GM21576 (cell line): ENCODE results near the gene SPP1.
A peak's percentile ranks its signal among the peaks of the same experiment; 100 is the strongest.
"Not testable (repeated sequence)": the region's sequence is repeated elsewhere in the genome, so short reads cannot be mapped to it uniquely, and the experiment has no call there.

Experiments
- ATAC-seq: cut with Tn5 transposase; IDR thresholded peaks from one replicate; pipeline ENCODE4 v1.9.1; 2021; ENCODE audit warnings: mild to moderate bottlenecking, moderate library complexity; ENCODE audit not compliant: unreplicated experiment

Gene SPP1

DNA sequence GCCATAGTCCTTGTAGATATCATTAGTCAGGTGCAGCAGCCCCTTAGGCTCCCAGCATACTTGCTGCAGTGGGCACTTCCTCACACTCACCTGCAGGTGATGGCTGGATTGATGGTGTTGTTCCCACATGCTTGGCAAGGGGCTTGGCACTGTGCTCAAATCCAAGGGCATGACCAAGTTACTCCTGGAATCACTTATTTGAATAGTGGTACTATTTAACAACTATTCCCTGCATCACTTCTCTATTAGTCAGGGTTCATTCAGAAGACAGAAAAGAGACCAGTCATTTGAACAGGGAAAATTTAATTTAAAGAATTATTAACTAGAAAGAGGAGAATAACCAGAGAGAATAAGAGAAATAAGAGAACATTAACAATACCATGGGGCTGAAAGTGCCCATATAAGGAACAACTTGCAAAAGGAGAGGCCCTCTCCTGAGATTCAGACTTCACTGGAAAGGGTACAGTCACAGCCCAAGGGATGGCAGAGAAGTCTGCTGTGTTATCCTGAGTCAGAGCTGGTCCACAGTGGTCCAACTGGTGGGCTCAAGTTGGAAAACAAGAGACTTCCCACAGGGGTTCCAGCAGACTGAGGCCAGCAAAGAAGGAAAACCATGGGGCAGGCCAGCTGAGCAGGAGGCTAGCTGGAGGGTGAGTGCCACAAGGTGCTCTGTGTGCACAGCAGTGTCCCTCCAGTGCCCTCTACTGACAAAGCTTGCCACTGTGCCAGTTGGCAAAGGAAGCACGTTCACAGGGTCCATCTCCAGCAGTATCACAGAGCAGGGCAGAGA is 9.8 kb downstream of the SPP1 start:
- ATAC-seq, result peak; percentile 72

DNA sequence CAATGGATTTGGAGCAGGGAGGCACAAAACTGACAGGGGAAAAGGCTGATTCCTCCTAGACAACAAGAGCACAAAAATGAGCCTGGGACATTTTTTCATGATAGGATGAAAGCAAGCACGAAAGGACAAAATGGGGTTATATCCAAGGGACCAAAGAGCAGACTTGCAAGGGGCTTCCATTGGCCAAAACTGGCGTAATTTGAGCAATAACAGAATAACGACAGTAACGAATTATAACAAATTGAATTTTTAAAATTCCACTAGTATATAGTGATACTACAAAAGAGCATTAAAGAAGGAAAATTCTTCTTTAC is 10.3 kb downstream of the SPP1 start:
- no peak for ATAC-seq

DNA sequence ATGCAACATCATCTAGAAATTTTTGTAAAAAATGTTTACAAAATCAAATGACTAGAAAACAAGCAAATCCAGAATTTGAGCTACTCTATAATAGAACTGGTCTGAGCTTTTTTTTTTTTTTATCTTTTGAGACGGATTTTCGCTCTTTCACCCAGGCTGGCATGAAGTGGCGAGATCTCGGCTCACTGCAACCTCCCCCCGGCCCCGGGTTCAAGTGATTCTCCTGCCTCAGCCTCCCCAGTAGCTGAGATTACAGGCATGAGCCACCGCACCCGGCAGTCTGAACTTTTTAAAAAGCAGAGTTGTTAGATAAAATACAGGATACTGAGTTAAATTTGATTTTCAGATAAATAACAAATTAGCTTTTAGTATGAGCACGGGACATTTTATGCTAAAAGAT is 11.0 kb downstream of the SPP1 start:
- no peak for ATAC-seq

DNA sequence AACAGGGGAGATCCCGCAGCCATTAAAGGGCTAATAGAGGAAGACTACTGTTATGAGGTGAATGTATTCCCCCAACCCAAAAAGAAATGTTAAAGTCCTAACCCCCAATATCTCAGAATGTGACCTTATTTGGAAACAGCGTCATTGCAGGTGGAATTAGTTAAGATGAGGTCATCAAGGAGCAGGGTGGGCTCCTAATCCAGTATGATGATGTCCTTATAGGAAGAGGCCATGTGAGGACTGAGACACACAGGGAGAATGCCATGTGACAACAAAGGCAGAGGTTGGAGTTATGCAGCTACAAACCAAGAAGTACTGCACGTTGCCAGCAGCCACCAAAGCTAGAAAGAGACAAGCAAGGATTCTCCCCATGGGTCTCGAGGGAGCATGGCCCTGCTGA is 14.3 kb downstream of the SPP1 start:
- no peak for ATAC-seq

DNA sequence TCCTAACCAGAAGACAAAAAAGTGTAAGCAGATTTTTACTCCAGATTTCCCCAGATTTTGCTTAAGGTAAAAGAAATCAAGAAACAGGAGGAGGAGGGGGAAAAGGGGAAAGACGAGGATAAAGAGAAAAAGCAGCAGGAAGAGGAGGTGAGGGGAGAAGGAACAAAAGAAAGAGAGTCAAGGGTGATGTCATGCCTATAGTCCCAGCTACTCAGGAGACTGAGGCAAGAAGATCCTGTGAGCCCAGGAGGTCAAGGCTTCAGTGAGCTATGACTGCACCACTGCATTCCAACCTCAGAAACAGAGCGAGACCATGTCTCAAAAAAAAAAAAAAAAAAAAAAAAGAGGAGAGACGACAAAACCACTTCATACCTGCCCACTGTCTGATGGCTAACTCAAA is 19.9 kb downstream of the SPP1 start:
- ATAC-seq, result no peak

DNA sequence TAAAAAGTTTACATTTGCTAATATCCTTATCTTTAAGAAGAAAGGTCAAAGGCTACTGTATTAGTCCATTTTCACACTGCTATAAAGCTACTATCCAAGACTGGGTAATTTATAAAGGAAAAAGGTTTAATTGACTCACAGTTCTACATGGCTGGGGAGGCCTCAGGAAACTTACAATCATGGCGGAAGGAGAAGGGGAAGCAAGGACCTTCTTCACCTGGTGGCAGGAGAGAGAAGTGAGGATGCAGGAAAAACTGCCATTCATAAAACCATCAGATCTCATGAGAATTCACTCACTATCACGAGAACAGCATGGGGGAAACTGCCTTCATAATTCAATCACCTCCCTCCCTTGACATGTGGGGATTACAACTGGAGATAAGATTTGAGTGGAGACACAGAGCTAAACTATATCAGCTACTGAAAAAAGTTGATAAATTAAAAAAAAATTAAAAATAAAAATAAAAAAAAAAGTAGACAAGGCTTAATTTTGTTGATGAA is 23.7 kb downstream of the SPP1 start:
- ATAC-seq, result not testable (repeated sequence)

DNA sequence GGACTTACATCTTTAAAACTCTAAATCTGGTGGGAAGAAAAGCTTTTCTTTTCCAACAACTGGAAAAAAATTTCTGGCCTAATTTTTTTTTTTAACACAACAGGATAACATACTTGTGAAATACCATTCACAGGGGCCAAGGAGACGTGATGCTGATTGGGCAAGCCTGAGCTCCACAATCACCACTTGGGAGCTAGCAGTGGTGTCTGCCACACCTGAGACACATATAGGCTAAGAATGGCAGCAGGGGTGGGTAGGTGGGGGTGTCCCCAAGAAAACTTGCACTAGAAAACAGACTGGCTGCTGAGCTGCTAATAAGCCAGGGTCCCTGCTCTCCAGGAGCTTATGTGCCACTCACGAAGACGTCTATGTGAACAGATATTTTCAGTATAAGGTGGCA is 26.4 kb downstream of the SPP1 start:
- ATAC-seq, result no peak

DNA sequence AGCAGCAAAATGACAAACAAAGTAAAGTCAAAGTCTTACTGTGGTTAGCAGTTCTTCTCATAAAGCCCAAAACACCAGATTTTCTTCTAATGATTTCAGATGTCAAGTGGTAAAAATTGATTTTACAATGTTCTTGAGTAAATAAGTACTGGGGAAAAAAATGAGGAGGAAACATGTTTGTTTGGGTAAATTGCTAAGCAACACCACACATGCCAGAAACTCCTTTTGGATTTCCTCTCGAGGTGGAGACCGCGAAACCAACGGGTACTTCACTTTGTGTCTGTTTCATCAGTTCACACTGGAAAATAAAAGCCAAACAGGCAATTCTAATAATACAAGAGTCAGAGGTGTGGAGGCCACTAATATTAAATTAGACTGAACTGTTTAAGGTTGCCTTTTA is 27.3 kb downstream of the SPP1 start:
- ATAC-seq, result no peak

DNA sequence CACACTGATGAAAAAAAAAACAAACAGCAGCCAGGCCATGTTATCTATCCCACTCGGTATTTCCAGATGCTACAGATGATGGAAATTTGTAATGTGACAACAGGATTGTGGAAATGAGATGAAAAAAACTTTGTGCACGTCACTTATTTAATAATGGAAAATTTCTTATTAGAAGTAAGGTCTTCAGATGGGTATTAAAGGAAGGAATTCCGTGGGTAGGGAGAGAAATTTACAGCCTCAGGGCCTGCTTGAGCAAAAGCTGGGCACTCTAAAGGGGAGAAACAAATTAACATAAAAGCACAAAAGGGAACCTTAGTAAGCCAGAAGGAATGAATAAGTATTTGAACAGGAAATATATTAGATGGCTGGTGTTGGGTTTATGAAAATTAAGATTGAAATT is 27.7 kb downstream of the SPP1 start:
- ATAC-seq, result no peak

DNA sequence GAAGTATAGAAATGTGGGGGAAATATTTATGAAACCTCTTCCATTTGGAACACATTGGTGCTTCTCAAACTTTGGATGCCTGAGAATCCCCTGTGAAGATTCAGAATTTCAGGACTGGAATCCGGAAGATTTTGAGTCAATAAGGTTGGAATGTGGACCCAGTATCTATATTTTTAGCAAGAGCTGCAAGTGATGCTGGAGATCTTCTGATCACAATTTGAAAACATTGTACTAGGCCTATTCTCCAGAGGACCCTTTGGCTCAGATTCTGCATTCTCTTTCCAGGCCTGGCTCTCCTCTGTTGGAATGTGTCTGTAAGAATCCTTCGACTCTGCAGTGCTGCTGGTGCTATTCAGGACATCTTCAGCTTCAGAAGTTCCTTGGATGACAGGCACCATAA is 29.6 kb downstream of the SPP1 start:
- ATAC-seq, result no peak

DNA sequence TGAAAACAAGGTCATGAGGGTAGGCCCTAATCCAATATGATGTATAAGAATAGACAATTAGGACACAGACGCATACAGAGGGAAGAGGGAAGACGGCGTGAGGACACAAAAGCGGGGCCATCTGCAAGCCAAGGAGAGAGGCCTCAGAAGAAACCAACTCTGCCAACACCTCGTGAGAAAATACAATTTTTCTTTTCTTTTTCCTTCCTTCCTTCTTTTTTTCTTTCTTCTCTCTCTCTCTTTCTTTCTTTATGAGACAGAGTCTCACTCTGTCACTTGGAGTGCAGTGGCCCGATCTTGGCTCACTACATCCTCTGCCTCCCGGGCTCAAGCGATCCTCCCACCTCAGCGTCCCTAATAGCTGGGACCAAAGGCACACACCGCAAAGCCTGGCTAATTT is 30.4 kb downstream of the SPP1 start:
- no peak for ATAC-seq

DNA sequence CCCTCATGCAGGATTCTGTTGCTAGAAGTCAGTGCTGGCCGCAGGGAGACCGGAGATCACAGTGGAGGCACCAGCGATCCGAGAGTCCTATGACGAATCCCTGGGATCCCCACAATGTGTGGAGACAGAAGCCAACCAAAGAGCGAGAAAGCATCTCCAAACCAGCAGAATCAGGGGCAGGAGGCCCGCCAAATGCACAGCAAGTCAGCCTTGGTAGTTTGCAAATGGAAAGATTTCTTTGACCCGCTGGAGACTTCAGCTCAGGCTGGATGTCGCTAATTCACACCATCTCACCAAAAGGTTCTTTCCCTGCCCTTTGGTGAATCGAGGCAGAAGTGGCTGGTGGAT is 31.4 kb downstream of the SPP1 start:
- peak; percentile 3 for ATAC-seq

DNA sequence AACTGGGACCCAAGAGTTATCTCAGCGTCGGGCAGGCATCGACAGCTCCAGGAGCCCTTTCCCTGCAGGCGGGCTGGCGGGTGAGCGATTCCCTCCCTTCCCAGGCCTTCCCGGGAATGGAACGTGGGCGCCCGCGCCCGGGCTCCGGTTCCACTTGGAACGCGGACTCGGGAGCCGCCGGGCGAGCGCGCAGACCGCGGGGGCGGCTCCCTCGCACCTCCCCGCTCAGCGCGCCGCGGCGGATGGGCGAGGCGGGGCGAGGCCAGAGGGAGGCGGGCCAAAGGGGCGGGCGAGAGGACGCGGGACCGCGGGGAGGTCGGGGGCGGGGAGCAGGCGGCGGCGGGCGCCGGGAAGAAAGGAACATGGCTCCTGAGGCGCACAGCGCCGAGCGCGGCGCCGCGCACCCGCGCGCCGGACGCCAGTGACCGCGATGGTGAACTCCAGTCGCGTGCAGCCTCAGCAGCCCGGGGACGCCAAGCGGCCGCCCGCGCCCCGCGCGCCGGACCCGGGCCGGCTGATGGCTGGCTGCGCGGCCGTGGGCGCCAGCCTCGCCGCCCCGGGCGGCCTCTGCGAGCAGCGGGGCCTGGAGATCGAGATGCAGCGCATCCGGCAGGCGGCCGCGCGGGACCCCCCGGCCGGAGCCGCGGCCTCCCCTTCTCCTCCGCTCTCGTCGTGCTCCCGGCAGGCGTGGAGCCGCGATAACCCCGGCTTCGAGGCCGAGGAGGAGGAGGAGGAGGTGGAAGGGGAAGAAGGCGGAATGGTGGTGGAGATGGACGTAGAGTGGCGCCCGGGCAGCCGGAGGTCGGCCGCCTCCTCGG is 32.0 kb downstream of the SPP1 start, which contains the start of gene PKD2:
PKD2 (plus strand) TSS at position 332 of the 818 bp plus-strand sequence; CDS start at position 431, 99 bp downstream.
- ATAC-seq, result peak; percentile 84

DNA sequence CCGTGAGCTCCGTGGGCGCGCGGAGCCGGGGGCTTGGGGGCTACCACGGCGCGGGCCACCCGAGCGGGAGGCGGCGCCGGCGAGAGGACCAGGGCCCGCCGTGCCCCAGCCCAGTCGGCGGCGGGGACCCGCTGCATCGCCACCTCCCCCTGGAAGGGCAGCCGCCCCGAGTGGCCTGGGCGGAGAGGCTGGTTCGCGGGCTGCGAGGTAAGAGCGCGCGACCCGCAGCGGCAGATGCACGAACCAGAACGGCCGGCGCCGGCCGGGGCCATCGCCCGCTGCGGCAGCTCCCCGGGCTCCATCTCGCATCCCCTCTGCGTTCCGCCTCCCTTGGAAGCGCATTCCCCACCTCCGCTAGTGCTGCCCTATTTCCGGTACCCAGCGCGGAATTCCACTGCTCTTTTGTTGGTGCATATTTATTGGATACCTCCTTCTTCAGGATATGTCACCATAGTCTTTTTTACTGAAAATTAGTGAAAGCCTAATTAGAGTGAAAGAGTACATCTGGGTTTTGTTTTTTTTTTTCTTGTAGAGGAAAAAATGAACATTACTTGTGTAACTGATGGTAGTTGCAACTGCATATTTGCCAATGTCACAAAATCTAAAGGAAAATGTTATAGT is 32.7 kb downstream of the SPP1 start:
- ATAC-seq, result peak; percentile 29

DNA sequence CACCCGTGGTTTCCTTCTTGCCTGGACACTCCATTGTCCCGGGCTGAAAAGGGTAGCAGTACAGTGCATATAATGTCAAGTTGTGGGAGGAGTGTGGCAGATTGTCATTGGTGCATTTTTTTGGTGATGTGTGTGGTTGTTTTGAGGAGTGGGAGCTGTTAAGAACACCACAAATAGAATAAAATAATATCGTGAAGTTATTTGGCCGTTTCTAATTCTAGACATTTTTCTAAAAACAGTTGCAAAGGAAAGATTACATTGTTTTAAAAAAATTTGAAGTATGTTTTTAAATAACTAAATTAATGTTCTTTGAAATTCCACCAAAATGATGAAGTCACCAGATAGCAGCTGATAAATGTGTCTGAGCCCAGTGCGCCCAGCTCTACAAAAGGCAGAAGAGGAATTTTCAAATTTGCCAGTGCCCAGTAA is 33.2 kb downstream of the SPP1 start:
- ATAC-seq, result no peak

DNA sequence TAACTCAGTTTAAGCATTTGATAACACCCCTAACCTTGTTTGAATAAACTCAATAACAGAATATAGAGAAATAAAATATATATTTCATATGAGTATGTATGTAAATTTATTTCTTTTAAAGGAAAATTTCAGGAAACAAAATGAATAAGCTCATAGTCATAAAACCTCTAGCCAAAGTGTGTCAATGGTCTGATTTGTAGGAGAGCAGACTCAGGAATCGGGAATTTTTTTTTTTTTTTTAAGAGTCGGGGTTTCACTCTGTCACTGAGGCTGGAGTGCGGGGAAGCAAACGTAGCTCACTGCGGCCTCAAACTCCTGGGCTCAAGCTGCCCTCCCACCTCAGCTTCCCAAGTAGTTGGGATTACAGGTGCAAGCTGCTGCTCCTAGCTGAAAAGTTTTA is 34.4 kb downstream of the SPP1 start:
- no peak for ATAC-seq

DNA sequence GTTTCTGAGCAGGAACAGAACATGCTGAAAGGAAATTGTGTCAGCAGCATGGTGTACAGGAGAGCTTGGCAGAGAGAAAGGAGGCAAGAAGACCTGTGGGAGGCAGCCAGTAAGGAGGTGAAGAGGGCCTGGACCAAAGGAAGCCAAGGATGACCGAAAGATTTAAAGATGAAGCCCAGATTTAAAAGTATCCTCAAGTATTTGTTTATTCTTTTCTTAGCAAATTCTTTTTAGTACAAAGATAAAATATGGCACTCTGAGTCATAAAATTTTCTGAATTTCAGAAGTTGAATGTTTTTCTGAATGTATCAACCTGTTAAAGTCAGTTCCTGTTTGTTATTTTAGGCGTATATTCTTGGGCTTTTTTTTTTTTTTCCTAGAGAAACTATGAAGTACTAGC is 35.5 kb downstream of the SPP1 start:
- no peak for ATAC-seq

DNA sequence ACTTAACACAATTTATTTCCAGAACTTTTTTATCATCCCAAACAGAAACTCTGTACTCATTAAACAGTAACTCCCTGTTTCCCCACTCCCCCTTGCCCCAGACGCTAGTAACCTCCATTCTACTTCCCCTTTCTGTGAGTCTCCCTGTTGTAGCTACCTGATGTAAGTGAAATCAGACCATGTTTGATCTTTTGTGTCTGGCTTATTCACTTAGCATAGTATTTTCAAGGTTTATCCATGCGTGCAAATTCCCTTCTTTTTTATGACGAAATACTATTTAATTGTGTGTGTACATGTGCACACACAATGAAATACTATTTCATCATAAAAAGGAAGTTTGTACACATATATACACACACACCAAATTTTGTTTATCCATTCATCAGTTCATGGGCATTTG is 37.1 kb downstream of the SPP1 start:
- peak; percentile 46 for ATAC-seq

DNA sequence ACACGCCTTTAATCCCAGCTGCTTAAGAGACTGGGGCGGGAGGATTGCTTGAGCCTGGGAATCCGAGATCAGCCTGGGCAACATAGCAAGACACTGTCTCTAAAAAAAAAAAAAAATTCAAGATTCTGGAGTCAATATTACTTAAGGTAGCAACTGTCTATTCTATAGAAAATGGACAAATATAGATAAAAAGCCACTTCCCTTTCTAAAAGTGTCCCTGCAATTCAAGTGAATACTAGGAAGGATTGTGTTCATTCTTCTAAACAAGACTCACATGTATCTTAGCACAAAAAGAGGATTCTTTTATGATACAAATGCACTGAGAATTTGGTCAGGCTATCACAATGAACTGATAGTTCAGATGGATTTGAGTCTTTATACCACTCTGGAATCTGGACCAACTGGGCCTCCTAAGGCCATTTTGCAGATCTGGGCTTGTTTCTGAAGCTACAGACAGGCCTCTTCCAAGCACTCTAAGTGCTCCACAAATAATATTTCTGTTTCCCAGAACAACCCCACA is 38.9 kb downstream of the SPP1 start:
- ATAC-seq, result no peak

DNA sequence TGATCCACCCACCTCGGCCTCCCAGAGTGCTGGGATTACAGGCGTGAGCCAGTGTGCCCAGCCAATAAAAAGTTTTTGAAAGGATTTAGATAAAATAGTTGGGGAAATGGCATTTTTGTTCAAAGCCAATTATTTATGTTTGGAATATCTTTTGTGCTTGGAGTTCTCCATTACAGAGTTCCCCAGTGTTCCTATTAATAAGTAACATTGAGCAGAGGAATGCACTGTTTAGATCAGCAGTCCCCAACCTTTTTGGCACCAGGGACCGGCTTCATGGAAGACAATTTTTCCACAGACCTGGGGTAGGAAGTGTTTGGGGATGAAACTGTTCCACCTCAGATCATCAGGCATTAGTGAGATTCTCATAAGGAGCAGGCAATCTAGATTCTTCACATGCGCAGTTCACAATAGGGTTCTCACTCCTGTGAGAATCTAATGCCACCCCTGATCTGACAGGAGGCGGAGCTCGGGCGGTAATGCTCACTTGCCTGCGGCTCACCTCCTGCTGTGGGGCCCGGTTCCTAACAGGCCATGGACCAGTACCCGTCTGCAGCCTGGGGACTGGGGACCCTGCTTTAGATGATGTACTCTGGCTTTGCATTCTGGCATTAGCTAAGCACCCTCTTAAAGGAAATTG is 40.3 kb downstream of the SPP1 start:
- ATAC-seq, result no peak
